HepG2 (cell line): ENCODE measurements around the gene PGR. TPM values are rescaled to one million over a fixed set of nuclear protein-coding genes. Genes with fewer than 3 reads are reported as not detected.

Experiments used
- ATAC-seq: fragments of 200-7000 bp; cut with Tn5 transposase; 3 replicates; pipeline ENCODE4 v1.9.1; 2020; ENCODE audit warnings: mild to moderate bottlenecking, moderate library complexity
- BruUV-seq: library from RNA; stranded (reverse); fragments of 400-500 nt; replicated peaks from 2 replicates; lab custom pipeline; 2021; lab: Mats Ljungman, UMichigan
- CTCF ChIA-PET: fragments of 300-600 bp; formaldehyde crosslinking; extraction: SDS; loops from one replicate; lab custom pipeline; 2021; ENCODE audit warnings: low total read pairs, inconsistent platforms, low intra/inter-chr PET ratio; lab: Yijun Ruan, JAX
- POLR2A ChIA-PET: fragments of 350-600 bp; sonication (Branson Sonifier 250); formaldehyde crosslinking; loops from one replicate; lab custom pipeline; 2020; ENCODE audit warnings: antibody characterized with exemption, inconsistent platforms; lab: Yijun Ruan, JAX
- DNase-seq: peaks from one replicate; pipeline ENCODE4 v3.0.0-alpha.2; 2015; ENCODE audit warnings: low spot score
- FAIRE-seq: peaks from 3 replicates; lab custom pipeline; 2011; peaks lifted over from hg19 to GRCh38; lab: Jason Lieb, UNC
- H2AFZ ChIP-seq: one replicate; pipeline ENCODE4 v1.6.1; 2011; ENCODE audit warnings: low read length, inconsistent platforms
- H3K27ac ChIP-seq: fragments of 300-600 bp; 3 replicates; pipeline ENCODE4 v1.8.0; 2011; ENCODE audit warnings: mixed run types, mild to moderate bottlenecking, mixed read lengths, low read length, inconsistent platforms; ENCODE audit not compliant: insufficient read depth; ENCODE audit errors: extremely low read length
- H3K27me3 ChIP-seq, 2 experiments: fragments of 200-600 bp in 1 of 2; 2 replicates in 1 of 2; 3 replicates in 1 of 2; pipeline versions ENCODE4 v1.6.0 to v1.8.0; 2011; ENCODE audit warnings: low read length in 2 of 2, mild to moderate bottlenecking in 2 of 2, moderate library complexity in 2 of 2, inconsistent platforms in 1 of 2; ENCODE audit not compliant: insufficient read depth in 2 of 2, control insufficient read depth in 1 of 2
- H3K36me3 ChIP-seq, 2 experiments: fragments of 200-600 bp in 1 of 2; replicated peaks in 1 of 2; 2 replicates in 1 of 2; 3 replicates in 1 of 2; pipeline versions ENCODE4 v1.5.1 to v1.8.0; 2011; ENCODE audit warnings: low read length in 2 of 2, inconsistent platforms in 1 of 2; ENCODE audit not compliant: insufficient read depth in 2 of 2, control insufficient read depth in 1 of 2
- H3K4me1 ChIP-seq: 2 replicates; pipeline ENCODE4 v1.5.1; 2012; ENCODE audit warnings: low read length, inconsistent platforms; ENCODE audit not compliant: insufficient read depth
- H3K4me2 ChIP-seq: 2 replicates; pipeline ENCODE4 v1.6.0; 2011; ENCODE audit warnings: low read depth, low read length, inconsistent platforms
- H3K4me3 ChIP-seq, 3 experiments: fragments of 200-600 bp in 1 of 3; sonication (generic), shearing (Covaris generic) in 1 of 3; replicated peaks in 1 of 3; 2 replicates each; pipeline ENCODE4 v1.5.1; 2011 to 2016; ENCODE audit warnings: low read length in 3 of 3, inconsistent platforms in 2 of 3, low read depth in 2 of 3, mild to moderate bottlenecking in 2 of 3, control low read depth in 1 of 3, mixed read lengths in 1 of 3; ENCODE audit not compliant: insufficient read depth in 1 of 3
- H3K79me2 ChIP-seq: one replicate; pipeline ENCODE4 v1.6.1; 2011; ENCODE audit warnings: low read length, inconsistent platforms; ENCODE audit not compliant: insufficient read depth
- H3K9ac ChIP-seq: 2 replicates; pipeline ENCODE4 v1.6.0; 2011; ENCODE audit warnings: mild to moderate bottlenecking, low read depth, low read length, inconsistent platforms; ENCODE audit not compliant: insufficient read depth
- H3K9me3 ChIP-seq: 2 replicates; pipeline ENCODE4 v1.5.1; 2012; ENCODE audit warnings: mild to moderate bottlenecking, low read length
- H4K20me1 ChIP-seq: 2 replicates; pipeline ENCODE4 v1.6.0; 2011; ENCODE audit warnings: inconsistent platforms, mild to moderate bottlenecking, low read length, moderate library complexity; ENCODE audit not compliant: insufficient read depth
- CBX1 ChIP-seq: IDR thresholded peaks from one replicate; pipeline ENCODE4 v1.6.1; 2016; ENCODE audit warnings: antibody characterized with exemption, low read depth
- CREB3 ChIP-seq: sonication (generic); formaldehyde crosslinking; IDR thresholded peaks from 2 replicates; pipeline ENCODE4 v1.5.0; 2020; ENCODE audit warnings: missing genetic modification reagents
- ELF3 ChIP-seq: IDR thresholded peaks from 2 replicates; pipeline ENCODE4 v1.6.1; 2016; ENCODE audit warnings: missing genetic modification reagents, missing compliant biosample characterization
- MEF2D ChIP-seq: sonication (generic); formaldehyde crosslinking; IDR thresholded peaks from 2 replicates; pipeline ENCODE4 v1.5.1; 2020; ENCODE audit warnings: mild to moderate bottlenecking, missing genetic modification reagents
- PAF1 ChIP-seq: IDR thresholded peaks from 2 replicates; pipeline ENCODE4 v1.6.1; 2016; ENCODE audit warnings: missing genetic modification reagents, missing compliant biosample characterization
- PITX1 ChIP-seq: sonication (generic); formaldehyde crosslinking; IDR thresholded peaks from 2 replicates; pipeline ENCODE4 v1.5.1; 2020; ENCODE audit warnings: mild to moderate bottlenecking, missing genetic modification reagents
- SKI ChIP-seq: fragments of 450-650 bp; IDR thresholded peaks from one replicate; pipeline ENCODE4 v1.6.1; 2018; ENCODE audit warnings: mild to moderate bottlenecking; ENCODE audit not compliant: partially characterized antibody
- ZBTB4 ChIP-seq: sonication (generic); formaldehyde crosslinking; IDR thresholded peaks from 2 replicates; pipeline ENCODE4 v1.4.0; 2020; ENCODE audit warnings: missing genetic modification reagents, mild to moderate bottlenecking, borderline replicate concordance
- ZNF292 ChIP-seq: sonication (generic); formaldehyde crosslinking; IDR thresholded peaks from 2 replicates; pipeline ENCODE4 v1.8.1; 2022; ENCODE audit warnings: mild to moderate bottlenecking, low read depth, missing genetic modification reagents, borderline replicate concordance
- ZNF552 ChIP-seq: sonication (generic); formaldehyde crosslinking; IDR thresholded peaks from 2 replicates; pipeline ENCODE4 v1.9.0; 2022; ENCODE audit warnings: missing genetic modification reagents, mild to moderate bottlenecking, borderline replicate concordance
- ZNF589 ChIP-seq: sonication (generic); formaldehyde crosslinking; conservative IDR thresholded peaks from 2 replicates; pipeline ENCODE4 v1.8.0; 2022; ENCODE audit warnings: mild to moderate bottlenecking, moderate library complexity, missing genetic modification reagents
- WGBS: methylation state at CpG from one replicate; pipeline ENCODE4 v1.1.6; 2017; ENCODE audit warnings: low lambda C conversion rate; 5-methylcytosine and 5-hydroxymethylcytosine counted together
- in situ Hi-C: cut with HindIII; loops from 2 replicates; pipeline ENCODE4 v1.10.0; 2017; ENCODE audit warnings: low pct_unique_long_range_greater_than_20kb; ENCODE audit not compliant: extremely low pct_ligation_motif_present
- intact Hi-C: fragments of 100-400 bp; cut with micrococcal nuclease; formaldehyde crosslinking; loops from one replicate; pipeline ENCODE4 v1.10.0; 2022; ENCODE audit not compliant: unreplicated experiment
- polyA plus RNA-seq, 8 experiments: library from polyadenylated mRNA; depleted of rRNA in 3 of 8; stranded (reverse) in 7 of 8; unstranded in 1 of 8; fragments of >200 nt; fragmentation: Illumina TruSeq in 4 of 8; extraction: Trizol in 4 of 8; gene quantifications; 2 replicates each; pipeline versions ENCODE4 v1.2.1 to v1.2.3, GENCODE V29; 2011 to 2016; ENCODE audit warnings: low read depth in 4 of 8, missing spikeins in 1 of 8, mixed read lengths in 1 of 8; ENCODE audit not compliant: insufficient read depth in 1 of 8
- total RNA-seq, 5 experiments: library from RNA; depleted of rRNA; stranded (reverse); fragments of >200 nt; fragmentation: Illumina TruSeq; extraction: Trizol; gene quantifications; 2 replicates each; pipeline ENCODE4 v1.2.3, GENCODE V29; 2016; ENCODE audit warnings: low read depth in 1 of 5

The PGR gene
- total and polyA plus RNA-seq, 2 of the 13 experiments (the other 11 are each of a cell fraction or from before 2014, with no cell fraction given): not detected

- no peak for TF ChIP-seq ZBTB4 (CRISPR knock-in tag)
Measured at GRCh38 chr11:101096036-101096704, 33.4 kb downstream of the PGR start (continued).

GRCh38 chr11:101091781-101092180, 37.8 kb downstream of the PGR start:
- FAIRE-seq (no peak), DNase-seq (no peak), ATAC-seq (no peak)
- intact Hi-C loops: no loop called here
- WGBS: 13% methylated on average over 3 of the region's 3 CpGs
- Histone ChIP-seq H2AFZ (no peak overlapping the region), H3K9ac (no peak overlapping the region), H3K36me3 (no peaks in the 10 kb centered on the region), H3K4me1 (no peaks in the 10 kb centered on the region), H3K27ac (no peak overlapping the region), H3K4me2 (no peak overlapping the region), H3K27me3 (no peaks in the 10 kb centered on the region), H3K4me3 (no peak overlapping the region), H4K20me1 (no peaks in the 10 kb centered on the region)
- CTCF ChIA-PET: no interaction called here
- BruUV-seq: no TSS peak
- TF ChIP-seq CBX1: no peak
- no peak for TF ChIP-seq ZNF552 (CRISPR knock-in tag)
- no peak for TF ChIP-seq CREB3 (CRISPR knock-in tag)
- no peak for TF ChIP-seq PITX1 (CRISPR knock-in tag)
- TF ChIP-seq ELF3: no peak
- TF ChIP-seq ZNF292 (CRISPR knock-in tag): no peak
- no peak for TF ChIP-seq PAF1 (CRISPR knock-in tag)
- TF ChIP-seq SKI: no peak
- no peak for TF ChIP-seq MEF2D
- TF ChIP-seq ZNF589 (CRISPR knock-in tag): no peak
- TF ChIP-seq, all 625 proteins: peak for 0
- POLR2A ChIA-PET: no interaction called here
- Histone ChIP-seq H3K79me2 (no peaks in the 10 kb centered on the region), H3K9me3 (no peaks in the 10 kb centered on the region)
- in situ Hi-C loops: no loop called here
